Tibial nerve (tissue), 4 donors: ENCODE results near the gene PLEKHM2. TPM values are rescaled to one million over a fixed set of nuclear protein-coding genes. Genes with fewer than 3 reads are reported as not detected.

Experiments used
- DNase-seq, 2 donors: peaks; one replicate each; pipeline ENCODE4 v3.0.0-alpha.2; 2019; ENCODE audit warnings: low spot score in 2 of 2
- H3K27ac ChIP-seq, 4 donors: fragments of 200-600 bp; sonication (generic) in 3 of 4; one replicate each; pipeline ENCODE4 v1.5.1; 2017 to 2019; ENCODE audit warnings: mild to moderate bottlenecking in 1 of 4
- H3K27me3 ChIP-seq, 2 donors: fragments of 200-600 bp; sonication (generic) in 1 of 2; one replicate each; pipeline versions ENCODE4 v1.5.1 to v1.6.0; 2017 to 2019
- H3K36me3 ChIP-seq, 3 donors: fragments of 200-600 bp; sonication (generic); one replicate each; pipeline ENCODE4 v1.5.1; 2018 to 2019
- H3K4me1 ChIP-seq, 4 donors: fragments of 200-600 bp; sonication (generic) in 3 of 4; one replicate each; pipeline ENCODE4 v1.5.1; 2017 to 2019
- H3K4me3 ChIP-seq, 4 donors: fragments of 200-600 bp; sonication (generic) in 3 of 4; one replicate each; pipeline ENCODE4 v1.5.1; 2017 to 2019; ENCODE audit warnings: mild to moderate bottlenecking in 1 of 4, moderate library complexity in 1 of 4
- H3K9me3 ChIP-seq, 4 donors: fragments of 200-600 bp; sonication (generic) in 3 of 4; one replicate each; pipeline ENCODE4 v1.5.1; 2017 to 2019
- CTCF ChIP-seq, 5 experiments: fragments of 200-600 bp in 3 of 5; fragments of 450-650 bp in 2 of 5; sonication (generic) in 3 of 5; IDR thresholded peaks; one replicate each; pipeline ENCODE4 v1.5.1; 2016 to 2019; ENCODE audit warnings: antibody characterized with exemption in 5 of 5, mild to moderate bottlenecking in 3 of 5, moderate library complexity in 2 of 5
- EP300 ChIP-seq, 2 donors: sonication (generic); formaldehyde crosslinking; IDR thresholded peaks; one replicate each; pipeline ENCODE4 v1.6.1; 2017; ENCODE audit warnings: antibody characterized with exemption in 2 of 2, mild to moderate bottlenecking in 1 of 2
- POLR2A ChIP-seq, 2 donors: fragments of 450-650 bp; IDR thresholded peaks; one replicate each; pipeline ENCODE4 v1.6.1; 2017; ENCODE audit warnings: antibody characterized with exemption in 2 of 2, mild to moderate bottlenecking in 2 of 2, moderate library complexity in 2 of 2
- WGBS, 2 donors: methylation state at CpG; one replicate each; pipeline ENCODE4 v1.1.5; 2018; 5-methylcytosine and 5-hydroxymethylcytosine counted together
- total RNA-seq, 4 donors: library from RNA; depleted of rRNA; stranded (reverse); fragments of >200 nt; gene quantifications; one replicate each; pipeline ENCODE4 v1.1.0, GENCODE V29; 2016

PLEKHM2 gene
- total RNA-seq, 4 donors from 2014 or later: 54.0 to 80.4 (median 57.1) TPM

- no peak overlapping the region for H3K4me3 ChIP-seq
Observed at GRCh38 chr1:15748264-15748663, 64.1 kb downstream of the PLEKHM2 start.

GRCh38 chr1:15748690-15749398 lies 64.7 kb downstream of the PLEKHM2 start:
- TF ChIP-seq POLR2A (IDR thresholded peaks at IDR 0.05): no peak
- no peak for TF ChIP-seq EP300 (IDR thresholded peaks at IDR 0.05)
- TF ChIP-seq CTCF (IDR thresholded peaks at IDR 0.05): no peak
- H3K9me3 ChIP-seq: no peaks in the 10 kb centered on the region
- H3K27ac ChIP-seq: peak overlapping the region in 1 of 4 donors; percentile 6
- no peak for DNase-seq
- 81 to 82% methylated on average over 10 of the region's 10 CpGs for WGBS, 2 donors
- H3K27me3 ChIP-seq: no peaks in the 10 kb centered on the region
- no peak overlapping the region for H3K4me3 ChIP-seq
- no peaks in the 10 kb centered on the region for H3K36me3 ChIP-seq
- H3K4me1 ChIP-seq: peaks cover 0 to 10% (median 8%) of the 10 kb centered on the region in 4 donors

More at GRCh38 chr1:15748264-15748663, 64.1 kb downstream of the PLEKHM2 start:
- Histone ChIP-seq H3K27ac (no peak overlapping the region), H3K9me3 (no peaks in the 10 kb centered on the region), H3K4me1 (peaks cover 0 to 10% (median 8%) of the 10 kb centered on the region in 4 donors), H3K27me3 (no peaks in the 10 kb centered on the region), H3K36me3 (no peaks in the 10 kb centered on the region)
- DNase-seq: no peak
- TF ChIP-seq EP300 (IDR thresholded peaks at IDR 0.05): no peak
- TF ChIP-seq CTCF (IDR thresholded peaks at IDR 0.05): no peak
- TF ChIP-seq POLR2A (IDR thresholded peaks at IDR 0.05): no peak
- WGBS, 2 donors: 73 to 83% methylated on average over 5 of the region's 5 CpGs

GRCh38 chr1:15749399-15750291 lies 65.5 kb downstream of the PLEKHM2 start:
- Histone ChIP-seq H3K9me3 (no peaks in the 10 kb centered on the region), H3K27ac (peak overlapping the region in 1 of 4 donors; percentile 6), H3K27me3 (no peaks in the 10 kb centered on the region), H3K36me3 (no peaks in the 10 kb centered on the region), H3K4me1 (peaks cover 0 to 10% (median 8%) of the 10 kb centered on the region in 4 donors), H3K4me3 (no peak overlapping the region)
- 44 to 53% methylated on average over 15 to 17 of the region's 19 CpGs for WGBS, 2 donors
- no peak for DNase-seq
- no peak for TF ChIP-seq POLR2A (IDR thresholded peaks at IDR 0.05)
- no peak for TF ChIP-seq CTCF (IDR thresholded peaks at IDR 0.05)
- TF ChIP-seq EP300 (IDR thresholded peaks at IDR 0.05): no peak

- no peaks in the 10 kb centered on the region for H3K9me3 ChIP-seq
- H3K4me1 ChIP-seq: peaks cover 0 to 11% (median 8%) of the 10 kb centered on the region in 4 donors
- no peak overlapping the region for H3K4me3 ChIP-seq
- WGBS, 2 donors: 79 to 81% methylated on average over 12 of the region's 12 CpGs
- H3K27ac ChIP-seq: no peak overlapping the region
- TF ChIP-seq POLR2A (IDR thresholded peaks at IDR 0.05): no peak
- no peak for TF ChIP-seq CTCF (IDR thresholded peaks at IDR 0.05)
- no peak for TF ChIP-seq EP300 (IDR thresholded peaks at IDR 0.05)
- no peaks in the 10 kb centered on the region for H3K36me3 ChIP-seq
- H3K27me3 ChIP-seq: no peaks in the 10 kb centered on the region
- DNase-seq: no peak
Observed at GRCh38 chr1:15750924-15751323, 66.8 kb downstream of the PLEKHM2 start.

GRCh38 chr1:15751717-15752116 lies 67.6 kb downstream of the PLEKHM2 start:
- Histone ChIP-seq H3K4me1 (peaks cover 0 to 19% (median 10%) of the 10 kb centered on the region in 4 donors), H3K9me3 (no peaks in the 10 kb centered on the region), H3K4me3 (no peak overlapping the region), H3K27ac (no peak overlapping the region), H3K36me3 (no peaks in the 10 kb centered on the region), H3K27me3 (peaks cover 0 to 6% of the 10 kb centered on the region in 2 donors)
- 85 to 94% methylated on average over 10 of the region's 10 CpGs for WGBS, 2 donors
- TF ChIP-seq POLR2A (IDR thresholded peaks at IDR 0.05): no peak
- no peak for TF ChIP-seq EP300 (IDR thresholded peaks at IDR 0.05)
- no peak for TF ChIP-seq CTCF (IDR thresholded peaks at IDR 0.05)
- DNase-seq: no peak
